MCF 10A (cell line): ENCODE measurements around the gene ABCB9. TPM values are rescaled to one million over a fixed set of nuclear protein-coding genes. Genes with fewer than 3 reads are reported as not detected.

ENCODE experiments used
- BruUV-seq: library from RNA; stranded (reverse); fragments of 400-500 nt; replicated peaks from 2 replicates; lab custom pipeline; 2021; lab: Mats Ljungman, UMichigan
- CTCF ChIA-PET: fragments of 300-600 bp; sonication (Branson Sonifier 250); formaldehyde crosslinking; extraction: SDS; loops from one replicate; lab custom pipeline; 2021; ENCODE audit warnings: antibody characterized with exemption, inconsistent platforms; lab: Yijun Ruan, JAX
- POLR2A ChIA-PET: fragments of 300-600, 350-650 bp; sonication (Branson Sonifier 250); formaldehyde crosslinking; extraction: SDS; loops from one replicate; lab custom pipeline; 2020; ENCODE audit warnings: antibody characterized with exemption, inconsistent platforms; lab: Yijun Ruan, JAX
- DNase-seq: peaks from one replicate; pipeline ENCODE4 v3.0.0-alpha.2; 2018; ENCODE audit not compliant: unreplicated experiment
- H3K27ac Mint-ChIP-seq: one replicate; pipeline ENCODE4 v1.8.0; 2022; ENCODE audit warnings: mild to moderate bottlenecking, low read depth, mixed read lengths; ENCODE audit not compliant: unreplicated experiment
- H3K27me3 Mint-ChIP-seq: one replicate; pipeline ENCODE4 v1.8.0; 2022; ENCODE audit warnings: mixed read lengths; ENCODE audit not compliant: insufficient read depth, unreplicated experiment
- H3K36me3 Mint-ChIP-seq: one replicate; pipeline ENCODE4 v1.8.0; 2022; ENCODE audit warnings: mild to moderate bottlenecking, moderate library complexity, mixed read lengths; ENCODE audit not compliant: insufficient read depth, unreplicated experiment
- H3K4me1 Mint-ChIP-seq: one replicate; pipeline ENCODE4 v1.8.0; 2022; ENCODE audit warnings: mixed read lengths; ENCODE audit not compliant: insufficient read depth, unreplicated experiment
- H3K4me3 Mint-ChIP-seq: one replicate; pipeline ENCODE4 v1.8.0; 2022; ENCODE audit warnings: mild to moderate bottlenecking, moderate library complexity, mixed read lengths; ENCODE audit not compliant: unreplicated experiment
- H3K9me3 Mint-ChIP-seq: one replicate; pipeline ENCODE4 v1.8.0; 2022; ENCODE audit warnings: mixed read lengths; ENCODE audit not compliant: unreplicated experiment
- CTCF ChIP-seq: fragments of 200-600 bp; IDR thresholded peaks from one replicate; pipeline ENCODE4 v1.8.0; 2022; ENCODE audit warnings: antibody characterized with exemption, mild to moderate bottlenecking; ENCODE audit not compliant: unreplicated experiment
- intact Hi-C: fragments of 100-400 bp; cut with micrococcal nuclease; formaldehyde crosslinking; loops from 2 replicates; pipeline ENCODE4 v1.14.1; 2022
- total RNA-seq: library from RNA; stranded (reverse); gene quantifications from 2 replicates; pipeline ENCODE4 v1.2.3, GENCODE V29; 2022

Gene ABCB9
- total RNA-seq, 1 experiment from 2014 or later: 1.6 TPM

- TF ChIP-seq CTCF: no peak
- no peaks in the 10 kb centered on the region for H3K9me3 Mint-ChIP-seq
These were observed 30.5 kb upstream of the ABCB9 start for GRCh38 chr12:122996621-122997342.

GRCh38 chr12:122996188-122996601 is 29.9 kb upstream of the ABCB9 start:
- ChIA-PET CTCF (no interaction called here), POLR2A (interaction anchor here (0.6 kb wide), 1 partner anchor 470 kb away, joined by 4 read pairs; no protein-coding TSS in a partner anchor)
- no TSS peak for BruUV-seq

More at GRCh38 chr12:122996621-122997342, 30.5 kb upstream of the ABCB9 start:
- Mint-ChIP-seq H3K4me1 (no peaks in the 10 kb centered on the region), H3K4me3 (no peak overlapping the region), H3K27me3 (no peaks in the 10 kb centered on the region), H3K36me3 (no peaks in the 10 kb centered on the region), H3K27ac (no peak overlapping the region)
- ChIA-PET POLR2A (interaction anchor here (0.6 kb wide), 1 partner anchor 471 kb away, joined by 4 read pairs; no protein-coding TSS in a partner anchor), CTCF (no interaction called here)
- BruUV-seq: no TSS peak
- intact Hi-C loops: no loop called here
- DNase-seq: no peak

GRCh38 chr12:122995503-122996187 is 29.4 kb upstream of the ABCB9 start:
- Mint-ChIP-seq H3K9me3 (no peaks in the 10 kb centered on the region), H3K36me3 (no peaks in the 10 kb centered on the region), H3K27me3 (no peaks in the 10 kb centered on the region), H3K27ac (no peak overlapping the region), H3K4me1 (no peaks in the 10 kb centered on the region), H3K4me3 (no peak overlapping the region)
- ChIA-PET POLR2A (interaction anchor here (0.6 kb wide), 1 partner anchor 469 kb away, joined by 4 read pairs; no protein-coding TSS in a partner anchor), CTCF (no interaction called here)
- intact Hi-C loops: no loop called here
- no peak for TF ChIP-seq CTCF
- no peak for DNase-seq
- BruUV-seq: no TSS peak

More at GRCh38 chr12:122996188-122996601, 29.9 kb upstream of the ABCB9 start:
- intact Hi-C loops: no loop called here
- Mint-ChIP-seq H3K4me3 (no peak overlapping the region), H3K36me3 (no peaks in the 10 kb centered on the region), H3K27me3 (no peaks in the 10 kb centered on the region), H3K27ac (no peak overlapping the region), H3K9me3 (no peaks in the 10 kb centered on the region), H3K4me1 (no peaks in the 10 kb centered on the region)
- DNase-seq: no peak
- TF ChIP-seq CTCF: no peak
